Caco-2 (cell line): Measurements from ENCODE around the gene DEFB128. TPM values are rescaled to one million over a fixed set of nuclear protein-coding genes. Genes with fewer than 3 reads are reported as not detected.

ENCODE experiments used
- BruUV-seq: library from RNA; stranded (reverse); fragments of 400-500 nt; replicated peaks from 2 replicates; lab custom pipeline; 2021; lab: Mats Ljungman, UMichigan
- CTCF ChIA-PET: fragments of 300-600 bp; sonication (Branson Sonifier 250); formaldehyde crosslinking; loops from one replicate; lab custom pipeline; 2022; ENCODE audit warnings: antibody characterized with exemption; lab: Charles Lee
- POLR2A ChIA-PET: fragments of 300-600 bp; sonication (Branson Sonifier 250); formaldehyde crosslinking; loops from one replicate; lab custom pipeline; 2022; ENCODE audit warnings: antibody characterized with exemption; lab: Charles Lee
- DNase-seq, 2 experiments: peaks; one replicate each; pipeline versions ENCODE4 v3.0.0 to v3.0.0-alpha.2; 2020 to 2022
- H3K27me3 ChIP-seq: replicated peaks from 2 replicates; pipeline ENCODE4 v1.6.0; 2011; ENCODE audit warnings: low read length; ENCODE audit not compliant: control insufficient read depth, insufficient read depth
- H3K36me3 ChIP-seq: 2 replicates; pipeline ENCODE4 v1.5.1; 2011; ENCODE audit warnings: low read length; ENCODE audit not compliant: control insufficient read depth, insufficient read depth
- H3K4me1 ChIP-seq: fragments of 250-450 bp; sonication (Bioruptor Pico); 2 replicates; pipeline ENCODE4 v1.5.1; 2020; ENCODE audit warnings: mild to moderate bottlenecking
- H3K4me3 ChIP-seq: 2 replicates; pipeline ENCODE4 v1.5.1; 2011; ENCODE audit warnings: low read depth, mild to moderate bottlenecking, control low read depth, low read length
- H3K9me3 ChIP-seq: fragments of 250-450 bp; sonication (Bioruptor Pico); 2 replicates; pipeline ENCODE4 v1.5.1; 2020; ENCODE audit warnings: mild to moderate bottlenecking, moderate library complexity
- H3K27ac Mint-ChIP-seq: one replicate; pipeline ENCODE4 v1.8.0; 2022; ENCODE audit warnings: mixed read lengths; ENCODE audit not compliant: unreplicated experiment
- H3K27me3 Mint-ChIP-seq: one replicate; pipeline ENCODE4 v1.8.0; 2022; ENCODE audit warnings: mixed read lengths; ENCODE audit not compliant: insufficient read depth, unreplicated experiment
- H3K36me3 Mint-ChIP-seq: one replicate; pipeline ENCODE4 v1.8.0; 2022; ENCODE audit warnings: mild to moderate bottlenecking, mixed read lengths; ENCODE audit not compliant: insufficient read depth, unreplicated experiment
- H3K4me1 Mint-ChIP-seq: one replicate; pipeline ENCODE4 v1.8.0; 2022; ENCODE audit warnings: low read depth, mixed read lengths; ENCODE audit not compliant: unreplicated experiment
- H3K4me3 Mint-ChIP-seq: one replicate; pipeline ENCODE4 v1.8.0; 2022; ENCODE audit warnings: mild to moderate bottlenecking, moderate library complexity, mixed read lengths; ENCODE audit not compliant: unreplicated experiment
- H3K9me3 Mint-ChIP-seq: one replicate; pipeline ENCODE4 v1.8.0; 2022; ENCODE audit warnings: mixed read lengths; ENCODE audit not compliant: unreplicated experiment
- intact Hi-C: fragments of 100-400 bp; cut with micrococcal nuclease; formaldehyde crosslinking; loops from one replicate; pipeline ENCODE4 v1.10.0; 2022; ENCODE audit not compliant: unreplicated experiment
- total RNA-seq: library from RNA; stranded (reverse); gene quantifications from 2 replicates; pipeline ENCODE4 v1.2.3, GENCODE V29; 2022
- TF ChIP-seq, protein P1 (sequence below), 2 experiments: fragments of 200-600 bp in 1 of 2; IDR thresholded peaks; 1 replicate in 1 of 2; 2 replicates in 1 of 2; pipeline versions ENCODE4 v1.5.1 to v1.8.0; 2011 to 2022; ENCODE audit warnings: antibody characterized with exemption in 1 of 2, control low read depth in 1 of 2, inconsistent platforms in 1 of 2, low read depth in 1 of 2, low read length in 1 of 2, mild to moderate bottlenecking in 1 of 2, moderate library complexity in 1 of 2; ENCODE audit not compliant: insufficient read depth in 1 of 2, severe bottlenecking in 1 of 2, unreplicated experiment in 1 of 2

The DEFB128 gene
- total RNA-seq, 1 experiment from 2014 or later, result not detected

DNA sequence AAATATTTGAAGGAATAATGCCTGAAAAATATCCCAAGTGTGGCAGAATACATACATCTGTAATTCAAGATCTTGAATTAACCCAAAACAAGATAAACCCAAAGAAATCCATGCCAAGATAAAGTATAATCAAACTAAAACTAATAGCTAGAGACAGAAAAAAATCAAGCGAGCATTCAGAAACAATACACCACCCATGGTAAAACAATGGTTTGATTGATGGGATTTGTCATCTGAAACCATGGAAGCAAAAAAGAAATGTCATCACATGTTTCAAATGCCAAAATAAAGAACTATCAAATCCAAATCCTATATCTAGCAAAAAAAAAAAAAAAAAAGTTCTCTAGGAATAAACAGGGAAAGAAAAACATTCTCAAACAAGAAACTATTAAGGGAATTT lies 37.4 kb downstream of the DEFB128 start:
- BruUV-seq, result no TSS peak
- H3K36me3 Mint-ChIP-seq, result no peaks in the 10 kb centered on the region
- Histone ChIP-seq H3K4me3 (no peak overlapping the region), H3K4me1 (no peaks in the 10 kb centered on the region), H3K36me3 (no peaks in the 10 kb centered on the region), H3K27me3 (no peaks in the 10 kb centered on the region), H3K9me3 (no peaks in the 10 kb centered on the region)
- CTCF ChIA-PET, result no interaction called here
- POLR2A ChIA-PET, result no interaction called here
- no peak overlapping the region for H3K27ac Mint-ChIP-seq
- H3K27me3 Mint-ChIP-seq, result peaks cover 15% of the 10 kb centered on the region
- no peak overlapping the region for H3K4me3 Mint-ChIP-seq
- TF ChIP-seq, protein P1, sequence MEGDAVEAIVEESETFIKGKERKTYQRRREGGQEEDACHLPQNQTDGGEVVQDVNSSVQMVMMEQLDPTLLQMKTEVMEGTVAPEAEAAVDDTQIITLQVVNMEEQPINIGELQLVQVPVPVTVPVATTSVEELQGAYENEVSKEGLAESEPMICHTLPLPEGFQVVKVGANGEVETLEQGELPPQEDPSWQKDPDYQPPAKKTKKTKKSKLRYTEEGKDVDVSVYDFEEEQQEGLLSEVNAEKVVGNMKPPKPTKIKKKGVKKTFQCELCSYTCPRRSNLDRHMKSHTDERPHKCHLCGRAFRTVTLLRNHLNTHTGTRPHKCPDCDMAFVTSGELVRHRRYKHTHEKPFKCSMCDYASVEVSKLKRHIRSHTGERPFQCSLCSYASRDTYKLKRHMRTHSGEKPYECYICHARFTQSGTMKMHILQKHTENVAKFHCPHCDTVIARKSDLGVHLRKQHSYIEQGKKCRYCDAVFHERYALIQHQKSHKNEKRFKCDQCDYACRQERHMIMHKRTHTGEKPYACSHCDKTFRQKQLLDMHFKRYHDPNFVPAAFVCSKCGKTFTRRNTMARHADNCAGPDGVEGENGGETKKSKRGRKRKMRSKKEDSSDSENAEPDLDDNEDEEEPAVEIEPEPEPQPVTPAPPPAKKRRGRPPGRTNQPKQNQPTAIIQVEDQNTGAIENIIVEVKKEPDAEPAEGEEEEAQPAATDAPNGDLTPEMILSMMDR (IDR thresholded peaks at IDR 0.05; ENCODE audit: insufficient read depth in 1 of 2, low read depth in 1 of 2, low read length in 1 of 2, severe bottlenecking in 1 of 2, unreplicated experiment in 1 of 2), result no peak
- no peak for DNase-seq
- H3K9me3 Mint-ChIP-seq, result no peaks in the 10 kb centered on the region
- intact Hi-C loops, result no loop called here
- H3K4me1 Mint-ChIP-seq, result no peaks in the 10 kb centered on the region

DNA sequence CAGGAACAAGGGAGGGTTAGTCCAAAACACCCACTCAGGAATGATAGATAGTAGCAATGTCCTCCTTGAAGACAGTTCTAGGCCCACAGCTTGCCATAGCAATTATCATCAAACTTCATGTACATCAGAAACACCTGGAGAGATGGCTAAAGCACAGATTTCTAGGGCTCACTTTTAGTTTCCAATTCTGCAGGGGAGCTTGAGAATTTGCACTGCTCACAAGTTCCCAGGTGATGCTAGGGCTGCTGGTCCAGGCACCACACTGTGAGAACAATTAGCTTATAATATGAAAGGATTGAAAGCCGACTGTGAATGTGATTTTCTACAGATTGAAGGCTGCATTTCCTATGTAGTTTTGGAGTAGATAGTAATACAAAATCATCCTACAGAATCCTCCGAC lies 43.6 kb downstream of the DEFB128 start:
- CTCF ChIA-PET, result no interaction called here
- Mint-ChIP-seq H3K4me1 (no peaks in the 10 kb centered on the region), H3K9me3 (no peaks in the 10 kb centered on the region), H3K4me3 (no peak overlapping the region), H3K36me3 (no peaks in the 10 kb centered on the region), H3K27me3 (peaks cover 16% of the 10 kb centered on the region), H3K27ac (no peak overlapping the region)
- no TSS peak for BruUV-seq
- H3K4me1 ChIP-seq, result no peaks in the 10 kb centered on the region
- H3K36me3 ChIP-seq, result no peaks in the 10 kb centered on the region
- peaks cover 1% of the 10 kb centered on the region; the same call in 1 of the 2 replicates for H3K27me3 ChIP-seq
- no peaks in the 10 kb centered on the region for H3K9me3 ChIP-seq
- TF ChIP-seq, protein P1 (IDR thresholded peaks at IDR 0.05; ENCODE audit: insufficient read depth in 1 of 2, low read depth in 1 of 2, low read length in 1 of 2, severe bottlenecking in 1 of 2, unreplicated experiment in 1 of 2), result no peak
- no peak overlapping the region for H3K4me3 ChIP-seq
- intact Hi-C loops, result no loop called here
- POLR2A ChIA-PET, result no interaction called here
- no peak for DNase-seq

DNA sequence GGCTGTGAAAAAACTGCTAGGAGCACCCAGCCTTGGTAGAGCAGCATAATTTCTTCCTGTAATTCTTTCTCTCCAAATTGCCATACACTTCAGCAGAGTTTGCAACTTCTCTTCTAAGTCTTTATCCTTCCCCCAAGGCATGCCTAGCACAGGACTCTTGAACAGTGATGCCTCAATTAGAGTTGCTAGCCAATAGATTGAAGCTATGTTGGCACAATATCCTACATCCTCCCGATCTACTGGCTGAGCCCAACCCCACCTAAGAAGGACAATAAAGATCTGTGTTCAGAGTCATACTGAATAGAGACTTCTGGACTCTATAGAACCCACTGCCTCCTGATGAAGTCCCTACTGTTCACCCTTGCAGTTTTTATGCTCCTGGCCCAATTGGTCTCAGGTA lies 47.2 kb downstream of the DEFB128 start, which contains the start of gene DEFB126:
Gene DEFB126 (plus strand): TSS at position 301 of the 400 bp plus-strand sequence. CDS start 39 bp downstream, at position 340.
- ChIA-PET POLR2A (no interaction called here), CTCF (no interaction called here)
- Histone ChIP-seq H3K27me3 (peaks cover 1% of the 10 kb centered on the region), H3K36me3 (no peaks in the 10 kb centered on the region), H3K9me3 (peaks cover 6% of the 10 kb centered on the region; the same call in 1 of the 2 replicates), H3K4me3 (no peak within 1 kb of the TSS), H3K4me1 (no peaks in the 10 kb centered on the region)
- Mint-ChIP-seq H3K27ac (no peak within 1 kb of the TSS), H3K27me3 (peaks cover 22% of the 10 kb centered on the region), H3K4me1 (no peaks in the 10 kb centered on the region), H3K9me3 (peaks cover 9% of the 10 kb centered on the region), H3K36me3 (no peaks in the 10 kb centered on the region), H3K4me3 (no peak within 1 kb of the TSS)
- intact Hi-C loops, result no loop called here
- TF ChIP-seq, protein P1 (IDR thresholded peaks at IDR 0.05; ENCODE audit: insufficient read depth in 1 of 2, low read depth in 1 of 2, low read length in 1 of 2, severe bottlenecking in 1 of 2, unreplicated experiment in 1 of 2), result no peak
- BruUV-seq, result no TSS peak
- no peak for DNase-seq

Other genes starting within 250 kb of the DEFB128 start
- not detected in 2 replicates for gene DEFB125, start 102.0 kb downstream of the DEFB128 start, total RNA-seq
- not detected in 2 replicates for gene DEFB126, start 47.1 kb downstream of the DEFB128 start, total RNA-seq
- not detected in 2 replicates for gene DEFB127, start 32.3 kb downstream of the DEFB128 start, total RNA-seq
- not detected in 2 replicates for gene DEFB129, start 37.5 kb upstream of the DEFB128 start, total RNA-seq
- not detected in 2 replicates for gene DEFB132, start 68.0 kb upstream of the DEFB128 start, total RNA-seq
- 10.3 and 11.5 TPM in 2 replicates for gene C20orf96, start 101.0 kb upstream of the DEFB128 start, total RNA-seq
- gene ZCCHC3, start 107.9 kb upstream of the DEFB128 start, total RNA-seq, result 34.4 and 37.2 TPM in 2 replicates
- gene SOX12, start 135.8 kb upstream of the DEFB128 start, total RNA-seq, result 13.9 and 14.7 TPM in 2 replicates
- 24.6 and 27.5 TPM in 2 replicates for gene NRSN2, start 157.4 kb upstream of the DEFB128 start, total RNA-seq
- 113 and 132 TPM in 2 replicates for gene TRIB3, start 191.0 kb upstream of the DEFB128 start, total RNA-seq
- gene RBCK1, start 218.6 kb upstream of the DEFB128 start, total RNA-seq, result 103 and 111 TPM in 2 replicates